H9 (cell line): Measurements from ENCODE around the gene FMO5. TPM values are rescaled to one million over a fixed set of nuclear protein-coding genes. Genes with fewer than 3 reads are reported as not detected.

Experiments
- DNase-seq: peaks from one replicate; pipeline ENCODE4 v3.0.0-alpha.2; 2017
- H2AFZ ChIP-seq: one replicate; pipeline ENCODE4 v1.6.1; 2013; ENCODE audit warnings: mild to moderate bottlenecking, low read length, control low read depth, moderate library complexity
- H2AK5ac ChIP-seq: 2 replicates; pipeline ENCODE4 v1.6.1; 2013; ENCODE audit warnings: low read length, control low read depth, mixed read lengths; ENCODE audit not compliant: insufficient read length
- H2BK120ac ChIP-seq: one replicate; pipeline ENCODE4 v1.6.1; 2013; ENCODE audit warnings: low read depth, mild to moderate bottlenecking, low read length, control low read depth, inconsistent platforms; ENCODE audit not compliant: poor library complexity, severe bottlenecking
- H2BK12ac ChIP-seq: 2 replicates; pipeline ENCODE4 v1.6.1; 2013; ENCODE audit warnings: low read length, control low read depth, mixed read lengths, low read depth; ENCODE audit not compliant: insufficient read length
- H2BK15ac ChIP-seq: 2 replicates; pipeline ENCODE4 v1.6.1; 2013; ENCODE audit warnings: low read depth, low read length, control low read depth
- H2BK20ac ChIP-seq: one replicate; pipeline ENCODE4 v1.6.1; 2013; ENCODE audit warnings: low read depth, mild to moderate bottlenecking, low read length, control low read depth, inconsistent platforms; ENCODE audit not compliant: poor library complexity, severe bottlenecking
- H2BK5ac ChIP-seq: 2 replicates; pipeline ENCODE4 v1.6.1; 2013; ENCODE audit warnings: low read length, control low read depth, mixed read lengths; ENCODE audit not compliant: insufficient read length
- H3K14ac ChIP-seq: 2 replicates; pipeline ENCODE4 v1.6.1; 2013; ENCODE audit warnings: low read length, control low read depth; ENCODE audit not compliant: insufficient read depth
- H3K18ac ChIP-seq: 2 replicates; pipeline ENCODE4 v1.6.1; 2013; ENCODE audit warnings: low read depth, mild to moderate bottlenecking, mixed read lengths, low read length, control low read depth; ENCODE audit not compliant: insufficient read length
- H3K23ac ChIP-seq: 2 replicates; pipeline ENCODE4 v1.6.1; 2013; ENCODE audit warnings: low read length, control low read depth, mixed read lengths, low read depth; ENCODE audit not compliant: insufficient read length
- H3K23me2 ChIP-seq: 2 replicates; pipeline ENCODE4 v1.6.1; 2013; ENCODE audit warnings: low read depth, mild to moderate bottlenecking, mixed read lengths, low read length, control low read depth; ENCODE audit not compliant: insufficient read length, poor library complexity, severe bottlenecking
- H3K27ac ChIP-seq: 2 replicates; pipeline ENCODE4 v1.5.1; 2013; ENCODE audit warnings: low read length, control low read depth, mixed read lengths, low read depth; ENCODE audit not compliant: insufficient read length
- H3K27me3 ChIP-seq: 2 replicates; pipeline ENCODE4 v1.6.1; 2013; ENCODE audit warnings: low read length, control low read depth, inconsistent platforms; ENCODE audit not compliant: insufficient read depth
- H3K4ac ChIP-seq: 2 replicates; pipeline ENCODE4 v1.6.1; 2013; ENCODE audit warnings: low read depth, mild to moderate bottlenecking, control low read depth, inconsistent platforms, low read length, moderate library complexity
- H3K4me1 ChIP-seq: 2 replicates; pipeline ENCODE4 v1.6.1; 2013; ENCODE audit warnings: low read length, control low read depth, inconsistent platforms; ENCODE audit not compliant: insufficient read depth
- H3K4me2 ChIP-seq: 2 replicates; pipeline ENCODE4 v1.6.1; 2013; ENCODE audit warnings: low read length, control low read depth, mixed read lengths; ENCODE audit not compliant: insufficient read length, insufficient read depth
- H3K56ac ChIP-seq: 2 replicates; pipeline ENCODE4 v1.6.1; 2013; ENCODE audit warnings: low read depth, mild to moderate bottlenecking, mixed read lengths, low read length, control low read depth; ENCODE audit not compliant: insufficient read length
- H3K79me1 ChIP-seq: 2 replicates; pipeline ENCODE4 v1.6.1; 2013; ENCODE audit warnings: low read depth, mild to moderate bottlenecking, moderate library complexity, low read length, control low read depth, inconsistent platforms; ENCODE audit not compliant: insufficient read depth, poor library complexity, severe bottlenecking
- H3K79me2 ChIP-seq: 2 replicates; pipeline ENCODE4 v1.6.1; 2013; ENCODE audit warnings: low read length, control low read depth, inconsistent platforms; ENCODE audit not compliant: insufficient read depth
- H3K9ac ChIP-seq: 2 replicates; pipeline ENCODE4 v1.6.1; 2013; ENCODE audit warnings: low read length, control low read depth, mixed read lengths; ENCODE audit not compliant: insufficient read length; ENCODE audit errors: extremely low read depth
- H3K9me3 ChIP-seq: one replicate; pipeline ENCODE4 v1.6.1; 2013; ENCODE audit warnings: low read depth, low read length, inconsistent platforms; ENCODE audit not compliant: control insufficient read depth
- H3T11ph ChIP-seq: one replicate; pipeline ENCODE4 v1.6.1; 2013; ENCODE audit warnings: mild to moderate bottlenecking, low read length, control low read depth, inconsistent platforms
- H4K20me1 ChIP-seq: one replicate; pipeline ENCODE4 v1.6.1; 2013; ENCODE audit not compliant: control insufficient read depth, insufficient read length, insufficient read depth
- H4K5ac ChIP-seq: 2 replicates; pipeline ENCODE4 v1.6.1; 2013; ENCODE audit warnings: low read depth, mild to moderate bottlenecking, mixed read lengths, low read length, control low read depth; ENCODE audit not compliant: insufficient read length
- H4K8ac ChIP-seq: replicated peaks from 2 replicates; pipeline ENCODE4 v1.6.1; 2013; ENCODE audit warnings: low read length, control low read depth, mixed read lengths, low read depth; ENCODE audit not compliant: insufficient read length
- H4K91ac ChIP-seq: 2 replicates; pipeline ENCODE4 v1.6.1; 2013; ENCODE audit warnings: low read depth, mild to moderate bottlenecking, moderate library complexity, mixed read lengths, low read length, control low read depth; ENCODE audit not compliant: insufficient read length
- H3K27ac Mint-ChIP-seq, 3 experiments: 2 replicates in 2 of 3; 3 replicates in 1 of 3; pipeline ENCODE4 v1.8.0; 2020 to 2021; ENCODE audit warnings: mixed read lengths in 3 of 3, mild to moderate bottlenecking in 1 of 3, moderate library complexity in 1 of 3
- H3K27me3 Mint-ChIP-seq: 2 replicates; pipeline ENCODE4 v1.8.0; 2021; ENCODE audit warnings: low read depth, mild to moderate bottlenecking, moderate library complexity, mixed read lengths
- H3K36me3 Mint-ChIP-seq, 3 experiments: 2 replicates in 2 of 3; 3 replicates in 1 of 3; pipeline ENCODE4 v1.8.0; 2020 to 2021; ENCODE audit warnings: low read depth in 3 of 3, mixed read lengths in 3 of 3; ENCODE audit not compliant: insufficient read depth in 1 of 3
- H3K4me1 Mint-ChIP-seq, 2 experiments: 2 replicates each; pipeline ENCODE4 v1.8.0; 2020; ENCODE audit warnings: mixed read lengths in 2 of 2
- H3K4me3 Mint-ChIP-seq, 2 experiments: 2 replicates in 1 of 2; 3 replicates in 1 of 2; pipeline ENCODE4 v1.8.0; 2020 to 2021; ENCODE audit warnings: mild to moderate bottlenecking in 2 of 2, mixed read lengths in 2 of 2, moderate library complexity in 1 of 2
- H3K9me3 Mint-ChIP-seq, 2 experiments: 2 replicates in 1 of 2; 3 replicates in 1 of 2; pipeline ENCODE4 v1.8.0; 2020; ENCODE audit warnings: mild to moderate bottlenecking in 2 of 2, mixed read lengths in 2 of 2, moderate library complexity in 1 of 2
- WGBS: extraction: QIAGEN DNeasy Blood & Tissue Kit; methylation state at CpG from one replicate; pipeline ENCODE4 v1.1.7; 2013; ENCODE audit warnings: missing lambda C conversion rate, low lambda C conversion rate, mixed read lengths; ENCODE audit not compliant: insufficient read length; ENCODE audit errors: extremely low coverage; 5-methylcytosine and 5-hydroxymethylcytosine counted together
- total RNA-seq: library from RNA; stranded (reverse); gene quantifications from 2 replicates; pipeline ENCODE4 v1.2.1, GENCODE V29; 2021
- TF ChIP-seq, protein P1 (sequence below): fragments of 200-600 bp; sonication (generic); conservative IDR thresholded peaks from 3 replicates; pipeline ENCODE4 v1.8.0; 2021; ENCODE audit warnings: antibody characterized with exemption, mild to moderate bottlenecking

Gene FMO5
- total RNA-seq, 1 experiment from 2014 or later, result 0.61 TPM

DNA sequence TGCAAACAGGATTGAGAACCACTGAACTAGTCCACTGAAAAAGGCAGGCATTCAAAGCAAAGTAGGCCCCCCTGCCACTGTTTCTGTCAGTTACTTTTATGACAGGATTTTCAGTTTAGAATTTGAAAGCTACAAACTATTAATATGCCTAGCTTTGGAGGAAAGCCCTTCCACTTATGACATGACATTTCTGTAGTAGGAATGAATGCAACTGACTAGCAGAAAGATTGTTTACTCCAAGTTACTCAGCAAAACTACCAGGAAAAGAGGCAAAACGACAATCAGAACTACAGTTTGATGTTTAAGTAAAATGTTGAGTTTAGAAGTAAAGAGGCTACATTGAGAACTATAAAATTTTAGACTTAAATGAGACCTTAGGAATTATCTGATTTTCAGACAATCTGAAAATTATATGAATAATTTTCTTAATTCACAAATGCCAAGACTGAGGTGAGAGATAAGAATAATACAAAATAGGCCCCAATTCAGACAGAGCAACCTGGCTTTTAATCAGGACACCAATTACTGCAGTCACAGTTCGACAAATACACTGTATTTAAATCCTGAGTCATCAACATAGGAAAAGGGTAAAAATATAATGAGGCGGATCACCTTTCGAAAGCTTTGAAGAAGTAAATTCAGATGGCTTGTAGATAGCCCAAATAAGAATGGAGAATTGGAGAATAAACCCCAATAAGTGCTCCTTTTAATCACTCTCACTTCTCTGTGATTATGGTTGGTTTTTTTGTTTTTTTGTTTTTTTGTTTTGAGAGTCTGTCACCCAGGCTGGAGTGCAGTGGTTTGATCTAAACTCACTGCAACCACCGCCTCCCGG lies 55.1 kb downstream of the FMO5 start:
- H4K5ac ChIP-seq, result no peak overlapping the region
- no peak overlapping the region for H3K56ac ChIP-seq
- no peak overlapping the region for H2BK12ac ChIP-seq
- no peak overlapping the region for H3K23ac ChIP-seq
- no CpG with 5 or more reads among the region's 6 CpGs for WGBS
- H2BK20ac ChIP-seq, result no peak overlapping the region
- DNase-seq, result no peak
- no peak overlapping the region for H2BK15ac ChIP-seq
- H3K27ac Mint-ChIP-seq, result peak overlapping the region in 1 of 3 experiments; percentile 67; a peak in 1 of 7 replicates
- peaks cover 42% of the 10 kb centered on the region in 2 experiments for H3K4me1 Mint-ChIP-seq
- no peaks in the 10 kb centered on the region; the same call in 1 of the 2 replicates for H3K4me1 ChIP-seq
- H3K14ac ChIP-seq, result no peak overlapping the region
- H3K27me3 ChIP-seq, result no peaks in the 10 kb centered on the region
- peaks cover 10 to 25% (median 22%) of the 10 kb centered on the region in 3 experiments; a peak in 6 of 7 replicates for H3K36me3 Mint-ChIP-seq
- H3K9ac ChIP-seq, result no peak overlapping the region
- no peaks in the 10 kb centered on the region for H3K9me3 ChIP-seq
- H4K20me1 ChIP-seq, result no peaks in the 10 kb centered on the region
- no peak overlapping the region for H3K4ac ChIP-seq
- H3K27ac ChIP-seq, result no peak overlapping the region
- H3K79me1 ChIP-seq, result no peaks in the 10 kb centered on the region
- H4K8ac ChIP-seq, result no peak overlapping the region
- no peak overlapping the region for H3T11ph ChIP-seq
- H3K23me2 ChIP-seq, result peaks cover 11% of the 10 kb centered on the region
- no peak overlapping the region for H4K91ac ChIP-seq
- peak overlapping the region; percentile 80 for H3K4me2 ChIP-seq
- no peaks in the 10 kb centered on the region for H3K27me3 Mint-ChIP-seq
- H2BK5ac ChIP-seq, result no peak overlapping the region
- no peak overlapping the region for H2AFZ ChIP-seq
- peak overlapping the region; percentile 90 to 97 for H3K4me3 Mint-ChIP-seq
- no peak overlapping the region for H2AK5ac ChIP-seq
- TF ChIP-seq, protein P1, sequence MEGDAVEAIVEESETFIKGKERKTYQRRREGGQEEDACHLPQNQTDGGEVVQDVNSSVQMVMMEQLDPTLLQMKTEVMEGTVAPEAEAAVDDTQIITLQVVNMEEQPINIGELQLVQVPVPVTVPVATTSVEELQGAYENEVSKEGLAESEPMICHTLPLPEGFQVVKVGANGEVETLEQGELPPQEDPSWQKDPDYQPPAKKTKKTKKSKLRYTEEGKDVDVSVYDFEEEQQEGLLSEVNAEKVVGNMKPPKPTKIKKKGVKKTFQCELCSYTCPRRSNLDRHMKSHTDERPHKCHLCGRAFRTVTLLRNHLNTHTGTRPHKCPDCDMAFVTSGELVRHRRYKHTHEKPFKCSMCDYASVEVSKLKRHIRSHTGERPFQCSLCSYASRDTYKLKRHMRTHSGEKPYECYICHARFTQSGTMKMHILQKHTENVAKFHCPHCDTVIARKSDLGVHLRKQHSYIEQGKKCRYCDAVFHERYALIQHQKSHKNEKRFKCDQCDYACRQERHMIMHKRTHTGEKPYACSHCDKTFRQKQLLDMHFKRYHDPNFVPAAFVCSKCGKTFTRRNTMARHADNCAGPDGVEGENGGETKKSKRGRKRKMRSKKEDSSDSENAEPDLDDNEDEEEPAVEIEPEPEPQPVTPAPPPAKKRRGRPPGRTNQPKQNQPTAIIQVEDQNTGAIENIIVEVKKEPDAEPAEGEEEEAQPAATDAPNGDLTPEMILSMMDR, result no peak
- no peak overlapping the region for H2BK120ac ChIP-seq
- no peak overlapping the region for H3K18ac ChIP-seq
- peaks cover 8% of the 10 kb centered on the region; the same call in 1 of the 2 replicates for H3K79me2 ChIP-seq
- H3K9me3 Mint-ChIP-seq, result peaks cover 0 to 3% of the 10 kb centered on the region in 2 experiments; a peak in 1 of 5 replicates
